Stimulated activated CD8-positive, alpha-beta memory T cell treated with anti-CD3 and anti-CD28 coated beads, Interleukin-2, amount 100 ng/mL, for 48 hours (primary cell): ENCODE data around the gene POMT2.
"Not testable (repeated sequence)": the region's sequence is repeated elsewhere in the genome, so short reads cannot be mapped to it uniquely, and the experiment has no call there.

Experiments used
- DNase-seq, 2 donors: peaks; one replicate each; pipeline ENCODE4 v3.0.0-alpha.2; 2020; ENCODE audit warnings: low read depth in 2 of 2

The POMT2 gene

GRCh38 chr14:77320238-77320935 lies at the start of gene POMT2:
Gene POMT2 (minus strand): TSS chr14:77320883. CDS start chr14:77320681, 202 bp downstream.
- DNase-seq = peak; percentile 88 to 90

GRCh38 chr14:77369285-77369684 lies 48.6 kb upstream of the POMT2 start:
- no peak for DNase-seq

- DNase-seq = no peak
These were observed 43.5 kb upstream of the POMT2 start for GRCh38 chr14:77364146-77364545.

DNA sequence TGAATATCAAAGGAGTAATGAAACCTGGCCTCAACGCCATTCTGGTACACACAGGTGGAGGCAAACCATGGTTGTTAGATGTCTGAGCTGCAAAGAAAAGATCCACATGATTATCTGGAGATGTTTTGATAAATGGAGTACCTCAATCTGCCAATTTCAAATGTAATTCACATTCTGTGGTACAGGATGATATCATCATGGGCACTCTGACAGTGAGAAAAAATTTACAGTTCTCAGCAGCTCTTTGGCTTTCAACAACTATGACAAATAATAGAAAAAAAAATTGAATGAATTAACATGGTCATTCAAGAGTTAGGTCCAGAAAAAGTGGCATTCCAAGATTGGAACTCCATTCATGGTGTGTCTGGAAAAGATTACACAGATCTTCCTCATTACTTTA lies 38.9 kb upstream of the POMT2 start:
- DNase-seq = no peak

DNA sequence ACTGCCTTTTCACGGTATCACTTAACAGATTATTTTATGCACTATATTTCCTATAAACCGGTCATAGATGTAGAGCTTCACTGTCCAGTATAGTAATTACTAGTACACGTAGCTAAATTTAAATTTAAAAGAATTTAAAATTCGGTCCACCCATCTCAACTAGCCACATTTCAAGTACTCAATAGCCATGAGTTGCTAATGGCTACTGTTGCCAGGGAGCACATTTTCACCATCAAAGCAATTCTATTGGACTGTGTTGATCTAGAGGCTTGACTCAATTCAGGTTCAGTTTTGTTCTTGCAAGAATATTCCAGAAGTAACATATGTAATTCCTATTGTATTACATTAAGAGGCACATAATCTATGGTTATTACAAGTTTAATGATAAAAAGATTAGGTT lies 36.2 kb upstream of the POMT2 start:
- DNase-seq = no peak

- DNase-seq = no peak
These were observed 35.1 kb upstream of the POMT2 start for GRCh38 chr14:77355811-77356210.

- DNase-seq = no peak
These were observed 32.9 kb upstream of the POMT2 start for GRCh38 chr14:77353469-77354141.

DNA sequence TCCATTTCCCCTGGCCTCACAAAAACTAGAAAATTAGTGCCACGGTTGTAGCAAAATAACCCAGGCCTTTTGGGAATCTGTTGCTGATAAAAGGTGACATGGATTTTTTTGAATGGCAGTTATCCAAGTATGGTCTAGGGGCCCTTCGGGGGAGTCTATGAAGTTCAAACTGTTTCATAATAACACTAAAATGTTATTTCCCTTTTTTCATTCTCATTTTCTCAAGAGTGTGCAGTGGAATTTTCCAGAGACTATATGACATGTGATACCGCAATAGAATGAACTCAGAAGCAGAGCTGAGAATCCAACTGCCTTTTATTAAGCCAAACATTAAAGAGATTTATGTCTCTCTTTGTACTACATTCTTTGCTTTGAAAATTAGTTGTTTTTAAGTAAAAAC lies 27.1 kb upstream of the POMT2 start:
- DNase-seq = no peak

DNA sequence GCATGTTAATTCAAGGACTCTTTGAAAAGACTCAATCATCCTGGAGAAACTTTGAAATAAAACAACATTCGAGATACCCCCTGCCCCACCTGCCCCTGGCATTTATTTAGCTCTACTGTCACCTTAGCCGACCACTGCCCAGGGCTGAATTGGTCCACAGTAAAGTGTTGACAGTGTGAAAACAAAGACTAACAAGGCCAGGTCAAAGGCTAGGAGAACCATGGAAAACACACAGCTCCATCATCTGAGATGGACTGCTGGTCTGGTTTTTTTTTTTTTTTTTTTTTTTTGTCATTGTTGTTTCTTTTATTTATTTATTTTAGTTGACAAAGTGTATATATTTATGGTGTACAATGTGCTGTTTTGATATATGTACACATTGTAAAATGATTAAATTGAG lies 25.8 kb upstream of the POMT2 start:
- no peak for DNase-seq

- DNase-seq = no peak
These were observed 23.8 kb upstream of the POMT2 start for GRCh38 chr14:77344377-77344996.

GRCh38 chr14:77343662-77344061 lies 23.0 kb upstream of the POMT2 start:
- DNase-seq = no peak

DNA sequence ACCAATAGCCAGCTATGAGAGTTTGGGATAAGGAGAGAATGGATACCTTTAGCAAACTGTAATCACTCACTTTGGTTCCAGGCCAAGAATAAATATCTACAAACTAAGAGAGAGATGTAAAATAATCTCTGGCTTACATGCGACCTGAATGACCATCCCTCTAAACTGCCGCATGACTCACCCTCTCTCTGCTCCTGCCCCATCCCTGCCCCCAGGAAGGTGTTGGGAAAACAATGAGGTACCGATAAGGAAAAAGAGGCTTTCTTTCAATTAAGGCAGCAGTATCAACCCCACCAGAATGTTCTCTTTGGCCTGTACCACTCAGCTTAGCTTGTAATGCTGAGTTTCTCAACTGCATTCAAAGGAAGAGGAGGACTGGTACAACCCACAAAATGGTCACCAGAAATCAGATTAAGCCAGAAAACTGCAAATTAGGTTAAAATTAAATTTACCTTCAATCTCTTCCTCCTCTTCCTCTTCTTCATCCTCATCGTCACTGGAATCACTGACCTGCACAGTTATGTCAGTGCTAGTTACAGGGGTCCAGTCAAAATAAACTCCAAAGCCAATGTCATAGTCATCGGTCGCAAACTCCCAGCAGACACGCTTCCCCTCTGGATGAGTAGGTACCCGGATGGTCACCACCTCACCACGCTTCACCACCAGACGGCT lies 22.2 kb upstream of the POMT2 start:
- no peak for DNase-seq

DNA sequence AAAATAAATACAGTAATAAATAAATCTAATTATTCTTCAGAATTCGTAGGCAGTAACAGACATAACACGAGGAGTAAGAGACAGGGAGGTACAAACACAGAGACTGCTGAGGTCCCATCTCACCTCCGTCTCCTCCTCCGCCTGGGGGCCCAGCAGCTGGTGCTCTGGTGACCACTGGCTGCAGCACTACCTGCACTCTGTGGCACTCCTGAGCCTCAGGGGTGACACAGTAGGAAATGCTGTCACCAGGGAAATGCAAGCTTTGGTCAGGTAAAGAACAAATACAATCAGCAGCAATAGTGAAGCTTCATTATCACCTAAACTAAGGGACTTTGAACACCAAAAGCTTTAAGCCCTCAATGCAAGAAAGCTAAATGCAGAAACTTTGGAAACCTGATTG lies 19.7 kb upstream of the POMT2 start:
- DNase-seq = no peak

GRCh38 chr14:77339407-77339806 lies 18.7 kb upstream of the POMT2 start:
- no peak for DNase-seq

GRCh38 chr14:77338302-77338701 lies 17.6 kb upstream of the POMT2 start:
- no peak for DNase-seq

DNA sequence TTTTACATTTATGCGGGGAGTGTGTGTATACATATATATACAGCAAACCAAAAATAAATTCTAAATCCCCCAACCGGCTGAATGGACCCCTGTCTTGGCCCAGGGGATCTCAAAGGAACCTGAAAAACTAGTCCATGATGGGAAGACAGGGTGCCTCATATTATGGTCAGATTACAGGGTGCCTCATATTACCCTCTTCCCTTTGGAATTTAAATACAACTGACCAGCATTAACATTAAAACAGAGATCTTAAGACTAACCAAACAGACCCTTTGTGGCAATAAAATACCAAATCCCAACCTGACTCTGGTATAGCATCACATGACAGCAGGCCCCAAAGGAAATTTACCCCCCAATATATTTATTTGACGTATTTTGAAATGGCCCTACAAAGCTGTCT lies 17.2 kb upstream of the POMT2 start:
- DNase-seq = no peak

- DNase-seq = not testable (repeated sequence)
These were observed 16.6 kb upstream of the POMT2 start for GRCh38 chr14:77337255-77337654.

GRCh38 chr14:77335576-77335975 lies 14.9 kb upstream of the POMT2 start:
- DNase-seq = no peak

GRCh38 chr14:77329872-77330271 lies 9.2 kb upstream of the POMT2 start:
- no peak for DNase-seq

DNA sequence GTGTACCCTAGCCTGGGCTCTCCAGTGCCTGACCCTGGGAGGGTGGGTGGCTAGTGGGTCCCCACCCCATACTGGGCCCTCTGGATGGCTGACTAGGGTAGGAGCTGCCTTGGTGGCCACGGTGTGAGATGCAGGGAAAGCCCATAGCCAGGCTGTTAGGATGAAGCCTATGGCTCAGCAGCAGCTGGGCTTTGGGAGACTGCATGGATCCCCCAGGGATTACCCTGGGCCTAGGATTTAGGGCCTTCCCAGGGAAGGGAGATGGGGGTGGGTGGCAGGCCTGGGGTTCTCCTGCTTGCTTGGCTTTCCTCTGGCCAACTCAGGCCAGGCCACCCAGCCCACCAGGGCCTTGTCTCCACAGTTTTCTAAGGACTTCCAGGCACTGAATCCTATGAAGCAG lies 6.4 kb upstream of the POMT2 start:
- DNase-seq = no peak

DNA sequence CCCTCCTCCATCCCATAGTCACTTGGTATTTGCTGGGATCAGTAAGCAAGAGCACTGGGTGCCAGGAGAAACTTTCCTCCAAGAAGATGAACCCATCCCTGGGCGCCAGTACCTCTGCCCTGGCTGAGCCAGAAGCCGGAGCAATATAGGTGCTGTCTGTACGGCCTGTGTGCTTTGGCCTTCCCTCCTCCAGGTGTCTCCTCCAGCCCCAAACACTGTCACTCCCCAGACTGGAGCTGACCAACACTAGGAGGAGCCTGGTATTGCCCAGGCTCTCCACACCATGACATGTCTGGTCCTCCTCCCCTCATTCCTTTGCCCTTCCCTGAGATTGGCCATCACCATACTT lies 5.0 kb upstream of the POMT2 start:
- no peak for DNase-seq

DNA sequence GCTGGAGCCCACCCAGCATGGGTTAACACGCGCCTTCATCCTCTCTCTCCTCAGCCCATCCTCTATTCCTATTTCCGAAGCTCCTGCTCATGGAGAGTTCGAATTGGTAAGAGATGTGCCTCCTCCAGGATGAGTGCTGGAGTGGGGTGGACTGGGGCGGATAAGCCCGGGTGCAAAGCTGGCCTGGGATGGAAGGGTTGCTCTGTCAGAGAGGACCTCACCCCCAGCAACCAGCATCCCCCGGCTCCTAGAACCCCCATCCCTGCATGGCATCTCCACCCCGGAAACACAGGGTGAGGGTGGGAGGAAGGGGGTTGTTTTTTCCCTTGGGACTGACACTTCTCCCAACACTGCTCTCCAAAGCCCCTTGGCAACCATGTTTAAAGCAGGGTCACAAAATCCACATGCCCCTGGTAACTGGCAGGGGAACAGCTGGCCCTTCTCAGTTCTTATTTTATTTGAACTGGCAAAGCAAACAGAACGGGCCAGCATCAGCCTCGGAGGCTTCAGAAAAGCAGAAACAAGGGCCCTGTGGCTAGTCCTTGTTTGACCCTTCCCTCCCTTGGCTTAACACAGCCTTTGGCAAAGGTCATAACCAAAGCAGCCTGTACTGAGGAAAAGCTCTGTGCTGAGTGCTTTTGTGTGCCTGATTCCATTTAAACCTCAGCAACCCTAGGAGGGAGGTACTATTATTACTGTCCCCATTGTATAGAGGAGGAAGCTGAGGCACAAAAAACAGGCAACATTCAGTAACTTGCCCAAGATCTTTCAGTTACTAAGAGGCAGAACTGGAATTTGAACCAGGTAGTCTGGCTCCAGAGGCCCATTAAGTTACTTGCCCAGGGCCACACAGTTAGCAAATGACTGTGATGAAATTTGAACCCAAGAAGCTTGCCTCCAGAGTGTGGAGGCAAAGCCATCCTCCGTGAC lies 4.4 kb upstream of the POMT2 start:
- no peak for DNase-seq
